Mesendoderm (in vitro differentiated cells): ENCODE measurements around the gene FARP2.

Source experiments
- DNase-seq: peaks from one replicate; pipeline ENCODE4 v3.0.0; 2013
- H2AK5ac ChIP-seq: 2 replicates; pipeline ENCODE4 v1.6.1; 2013; ENCODE audit warnings: low read length, inconsistent platforms
- H2BK120ac ChIP-seq: 2 replicates; pipeline ENCODE4 v1.6.1; 2013; ENCODE audit warnings: low read depth, mild to moderate bottlenecking, low read length, moderate library complexity, mixed read lengths
- H2BK15ac ChIP-seq: replicated peaks from 2 replicates; pipeline ENCODE4 v1.6.1; 2013; ENCODE audit warnings: low read depth, mild to moderate bottlenecking, moderate library complexity
- H2BK5ac ChIP-seq: 2 replicates; pipeline ENCODE4 v1.6.1; 2013; ENCODE audit warnings: low read length, inconsistent platforms
- H3K18ac ChIP-seq: 2 replicates; pipeline ENCODE4 v1.6.1; 2013; ENCODE audit warnings: mild to moderate bottlenecking, low read length, mixed read lengths
- H3K23ac ChIP-seq: one replicate; pipeline ENCODE4 v1.6.1; 2013; ENCODE audit warnings: low read length
- H3K27ac ChIP-seq: 2 replicates; pipeline ENCODE4 v1.5.1; 2013; ENCODE audit warnings: low read depth, mild to moderate bottlenecking, inconsistent platforms, low read length, moderate library complexity
- H3K27me3 ChIP-seq: 2 replicates; pipeline ENCODE4 v1.6.1; 2013; ENCODE audit warnings: low read length, control low read depth, mild to moderate bottlenecking, inconsistent platforms; ENCODE audit not compliant: insufficient read depth, poor library complexity
- H3K36me3 ChIP-seq: 2 replicates; pipeline ENCODE4 v1.6.1; 2013; ENCODE audit warnings: low read length, inconsistent platforms; ENCODE audit not compliant: control insufficient read depth, insufficient read depth
- H3K4ac ChIP-seq: one replicate; pipeline ENCODE4 v1.6.1; 2013; ENCODE audit warnings: low read depth, mild to moderate bottlenecking, low read length, moderate library complexity
- H3K4me1 ChIP-seq: 2 replicates; pipeline ENCODE4 v1.6.1; 2013; ENCODE audit warnings: low read depth, low read length, inconsistent platforms; ENCODE audit not compliant: control insufficient read depth
- H3K4me2 ChIP-seq: 2 replicates; pipeline ENCODE4 v1.6.1; 2013; ENCODE audit warnings: low read length
- H3K4me3 ChIP-seq: 2 replicates; pipeline ENCODE4 v1.5.1; 2013; ENCODE audit warnings: mild to moderate bottlenecking, low read length
- H3K56ac ChIP-seq: one replicate; pipeline ENCODE4 v1.6.1; 2013; ENCODE audit warnings: low read length
- H3K79me1 ChIP-seq: 2 replicates; pipeline ENCODE4 v1.6.1; 2013; ENCODE audit warnings: low read length, inconsistent platforms
- H3K79me2 ChIP-seq: 2 replicates; pipeline ENCODE4 v1.6.1; 2013; ENCODE audit warnings: mild to moderate bottlenecking, low read length; ENCODE audit not compliant: control insufficient read depth, insufficient read depth
- H3K9ac ChIP-seq: 2 replicates; pipeline ENCODE4 v1.6.1; 2013; ENCODE audit warnings: low read length, inconsistent platforms
- H4K5ac ChIP-seq: one replicate; pipeline ENCODE4 v1.6.1; 2013; ENCODE audit warnings: low read length
- H4K8ac ChIP-seq: one replicate; pipeline ENCODE4 v1.6.1; 2013; ENCODE audit warnings: low read depth, mild to moderate bottlenecking, control low read depth, low read length, moderate library complexity
- WGBS: extraction: QIAGEN DNeasy Blood & Tissue Kit; methylation state at CpG from one replicate; pipeline ENCODE4 v1.1.7; 2013; ENCODE audit warnings: low lambda C conversion rate, missing lambda C conversion rate; ENCODE audit not compliant: insufficient coverage; ENCODE audit errors: extremely low coverage; 5-methylcytosine and 5-hydroxymethylcytosine counted together

FARP2 gene

DNA sequence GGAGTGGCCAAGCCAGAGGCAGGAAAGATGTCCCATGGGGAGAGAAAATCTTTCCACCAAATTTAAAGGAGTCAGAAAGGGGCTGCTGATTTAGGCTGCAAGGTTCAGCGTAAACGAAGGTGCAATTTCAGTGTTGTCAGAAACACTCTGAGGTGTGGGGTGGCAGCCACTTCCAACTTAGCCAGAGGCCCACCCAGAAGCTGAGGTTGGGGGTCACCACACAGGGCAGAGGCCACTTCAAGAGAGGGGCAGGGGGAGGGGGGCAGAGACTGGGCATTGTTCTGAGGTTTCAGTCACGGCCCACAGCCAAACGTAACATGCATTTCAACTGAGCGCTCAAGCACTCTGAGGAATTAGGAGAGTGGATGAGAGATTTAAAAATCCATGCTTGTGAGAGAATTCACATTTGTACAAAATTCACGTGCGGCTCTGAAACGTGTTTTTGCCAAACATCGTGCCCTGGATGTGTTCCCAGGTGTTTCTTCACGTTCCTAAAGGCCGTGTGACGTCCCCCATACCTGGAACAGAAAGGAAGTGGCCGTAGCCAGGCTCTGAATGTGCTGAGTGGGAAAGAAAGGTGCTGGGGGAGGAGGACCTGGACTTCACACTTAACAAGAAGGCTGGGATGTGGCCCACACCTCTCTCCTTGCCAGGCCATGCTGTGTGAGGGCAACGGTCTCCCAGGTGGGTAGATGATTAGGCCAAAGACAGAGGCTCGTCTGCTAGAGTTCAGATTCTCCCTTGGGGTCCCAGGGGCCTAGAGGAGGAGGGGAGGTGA, 182.9 kb downstream of the FARP2 start:
- no peaks in the 10 kb centered on the region for H3K79me2 ChIP-seq
- no peak overlapping the region for H2BK15ac ChIP-seq
- H4K8ac ChIP-seq = no peak overlapping the region
- no peak overlapping the region for H3K23ac ChIP-seq
- DNase-seq = no peak
- H3K18ac ChIP-seq = no peak overlapping the region
- no peak overlapping the region for H3K4ac ChIP-seq
- no peak overlapping the region for H3K9ac ChIP-seq
- no peaks in the 10 kb centered on the region for H3K79me1 ChIP-seq
- H3K4me2 ChIP-seq = no peak overlapping the region
- H3K27me3 ChIP-seq = peaks cover 2% of the 10 kb centered on the region
- H3K27ac ChIP-seq = no peak overlapping the region
- no peak overlapping the region for H2BK5ac ChIP-seq
- H4K5ac ChIP-seq = no peak overlapping the region
- H2BK120ac ChIP-seq = no peak overlapping the region
- H2AK5ac ChIP-seq = peak overlapping the region; percentile 65
- H3K56ac ChIP-seq = no peak overlapping the region
- H3K4me1 ChIP-seq = no peaks in the 10 kb centered on the region
- H3K4me3 ChIP-seq = no peak overlapping the region
- H3K36me3 ChIP-seq = no peaks in the 10 kb centered on the region
- WGBS = no CpG with 5 or more reads among the region's 15 CpGs

GRCh38 chr2:241539616-241540374, 183.7 kb downstream of the FARP2 start:
- H3K36me3 ChIP-seq = no peaks in the 10 kb centered on the region
- WGBS = no CpG with 5 or more reads among the region's 11 CpGs
- no peak overlapping the region for H3K4ac ChIP-seq
- DNase-seq = no peak
- no peak overlapping the region for H4K8ac ChIP-seq
- no peak overlapping the region for H3K56ac ChIP-seq
- H3K4me2 ChIP-seq = no peak overlapping the region
- no peak overlapping the region for H4K5ac ChIP-seq
- H2BK15ac ChIP-seq = no peak overlapping the region
- H3K27me3 ChIP-seq = peaks cover 2% of the 10 kb centered on the region
- H2AK5ac ChIP-seq = no peak overlapping the region
- H3K4me1 ChIP-seq = no peaks in the 10 kb centered on the region
- no peak overlapping the region for H2BK120ac ChIP-seq
- no peak overlapping the region for H3K4me3 ChIP-seq
- H2BK5ac ChIP-seq = no peak overlapping the region
- no peak overlapping the region for H3K18ac ChIP-seq
- H3K27ac ChIP-seq = no peak overlapping the region
- no peaks in the 10 kb centered on the region for H3K79me2 ChIP-seq
- H3K23ac ChIP-seq = no peak overlapping the region
- H3K9ac ChIP-seq = no peak overlapping the region
- H3K79me1 ChIP-seq = no peaks in the 10 kb centered on the region

GRCh38 chr2:241540401-241540770, 184.3 kb downstream of the FARP2 start:
- WGBS = no CpG with 5 or more reads among the region's 10 CpGs
- Histone ChIP-seq H2BK120ac (no peak overlapping the region), H3K4me2 (no peak overlapping the region), H3K36me3 (no peaks in the 10 kb centered on the region), H4K8ac (no peak overlapping the region), H3K4me3 (no peak overlapping the region), H3K9ac (no peak overlapping the region), H3K27ac (no peak overlapping the region), H3K79me2 (no peaks in the 10 kb centered on the region), H3K4ac (no peak overlapping the region), H3K4me1 (no peaks in the 10 kb centered on the region), H3K27me3 (peaks cover 2% of the 10 kb centered on the region), H2BK15ac (no peak overlapping the region), H2BK5ac (no peak overlapping the region), H3K79me1 (no peaks in the 10 kb centered on the region), H3K18ac (no peak overlapping the region), H3K56ac (no peak overlapping the region), H2AK5ac (no peak overlapping the region), H3K23ac (no peak overlapping the region), H4K5ac (no peak overlapping the region)
- DNase-seq = peak; percentile 48

GRCh38 chr2:241540771-241541561, 184.9 kb downstream of the FARP2 start:
- no peak overlapping the region for H3K4me3 ChIP-seq
- H3K4me1 ChIP-seq = no peaks in the 10 kb centered on the region
- no peak overlapping the region for H3K27ac ChIP-seq
- H3K4me2 ChIP-seq = peak overlapping the region; percentile 64
- no peak overlapping the region for H3K23ac ChIP-seq
- H3K56ac ChIP-seq = peak overlapping the region; percentile 56
- no peak overlapping the region for H3K4ac ChIP-seq
- WGBS = no CpG with 5 or more reads among the region's 68 CpGs
- H4K5ac ChIP-seq = no peak overlapping the region
- H3K18ac ChIP-seq = no peak overlapping the region
- H3K36me3 ChIP-seq = no peaks in the 10 kb centered on the region
- H4K8ac ChIP-seq = no peak overlapping the region
- H3K79me2 ChIP-seq = no peaks in the 10 kb centered on the region
- no peak overlapping the region for H2AK5ac ChIP-seq
- H2BK15ac ChIP-seq = no peak overlapping the region
- no peak overlapping the region for H3K9ac ChIP-seq
- no peaks in the 10 kb centered on the region for H3K79me1 ChIP-seq
- peak; percentile 77 for DNase-seq
- peaks cover 2% of the 10 kb centered on the region for H3K27me3 ChIP-seq
- no peak overlapping the region for H2BK5ac ChIP-seq
- no peak overlapping the region for H2BK120ac ChIP-seq

- Histone ChIP-seq H3K18ac (no peak overlapping the region), H3K79me2 (no peaks in the 10 kb centered on the region), H3K4me2 (peak overlapping the region; percentile 13), H3K9ac (no peak overlapping the region), H3K27ac (no peak overlapping the region), H3K36me3 (no peaks in the 10 kb centered on the region), H4K5ac (no peak overlapping the region), H3K4me3 (no peak overlapping the region), H2BK120ac (no peak overlapping the region), H2BK5ac (no peak overlapping the region), H2BK15ac (no peak overlapping the region), H2AK5ac (no peak overlapping the region), H3K23ac (no peak overlapping the region), H3K27me3 (peaks cover 2% of the 10 kb centered on the region), H3K56ac (no peak overlapping the region), H3K4me1 (no peaks in the 10 kb centered on the region), H4K8ac (no peak overlapping the region), H3K79me1 (no peaks in the 10 kb centered on the region), H3K4ac (no peak overlapping the region)
- DNase-seq = no peak
- WGBS = no CpG with 5 or more reads among the region's 62 CpGs
Measured at GRCh38 chr2:241541564-241542277, 185.6 kb downstream of the FARP2 start.
